H1 (cell line): Measurements from ENCODE around the gene XAB2. TPM values are rescaled to one million over a fixed set of nuclear protein-coding genes. Genes with fewer than 3 reads are reported as not detected.

Source experiments
- CTCF ChIA-PET: fragments of 300-600 bp; sonication (Branson Sonifier 250); formaldehyde crosslinking; loops from one replicate; lab custom pipeline; 2021; ENCODE audit not compliant: partially characterized antibody; lab: Charles Lee
- POLR2A ChIA-PET: fragments of 300-600 bp; sonication (Branson Sonifier 250); formaldehyde crosslinking; loops from one replicate; lab custom pipeline; 2021; ENCODE audit warnings: inconsistent platforms; ENCODE audit not compliant: partially characterized antibody; lab: Charles Lee
- DNase-seq, 2 experiments: peaks; one replicate each; pipeline versions ENCODE4 v3.0.0 to v3.0.0-alpha.2; 2010 to 2022; ENCODE audit warnings: low spot score in 2 of 2, low read depth in 1 of 2, mixed read lengths in 1 of 2
- FAIRE-seq: peaks from 2 replicates; lab custom pipeline; 2011; peaks lifted over from hg19 to GRCh38; lab: Jason Lieb, UNC
- H2AFZ ChIP-seq: 2 replicates; pipeline ENCODE4 v1.8.1; 2012; ENCODE audit warnings: low read length, inconsistent platforms
- H2AK5ac ChIP-seq: 2 replicates; pipeline ENCODE4 v1.6.1; 2013; ENCODE audit warnings: low read depth, low read length
- H2BK120ac ChIP-seq: replicated peaks from 2 replicates; pipeline ENCODE3; 2013; ENCODE audit warnings: low read depth, low read length, inconsistent platforms
- H2BK12ac ChIP-seq: 2 replicates; pipeline ENCODE4 v1.6.1; 2013; ENCODE audit warnings: low read depth, low read length
- H2BK15ac ChIP-seq: 2 replicates; pipeline ENCODE4 v1.6.1; 2013; ENCODE audit warnings: low read length
- H2BK20ac ChIP-seq: 2 replicates; pipeline ENCODE4 v1.6.1; 2013; ENCODE audit warnings: low read length
- H2BK5ac ChIP-seq: 2 replicates; pipeline ENCODE4 v1.6.1; 2013; ENCODE audit warnings: low read depth, low read length
- H3K14ac ChIP-seq: 2 replicates; pipeline ENCODE4 v1.6.1; 2013; ENCODE audit warnings: inconsistent platforms; ENCODE audit not compliant: insufficient read length
- H3K18ac ChIP-seq: 2 replicates; pipeline ENCODE4 v1.6.1; 2013; ENCODE audit warnings: low read length; ENCODE audit errors: extremely low read depth
- H3K23ac ChIP-seq: 2 replicates; pipeline ENCODE4 v1.6.1; 2013; ENCODE audit warnings: inconsistent platforms; ENCODE audit not compliant: insufficient read length
- H3K23me2 ChIP-seq: 2 replicates; pipeline ENCODE4 v1.6.1; 2013; ENCODE audit warnings: low read depth, low read length
- H3K27ac ChIP-seq: 2 replicates; pipeline ENCODE4 v1.6.1; 2011; ENCODE audit warnings: low read depth, low read length, inconsistent platforms
- H3K27me3 ChIP-seq, 4 experiments: replicated peaks in 1 of 4; 1 replicate in 1 of 4; 2 replicates in 3 of 4; pipeline versions ENCODE4 v1.6.1 to v1.8.1; 2011 to 2013; ENCODE audit warnings: low read length in 3 of 4, mild to moderate bottlenecking in 3 of 4, inconsistent platforms in 2 of 4, mixed read lengths in 2 of 4, moderate library complexity in 1 of 4; ENCODE audit not compliant: control insufficient read depth in 3 of 4, insufficient read depth in 3 of 4; ENCODE audit errors: extremely low read depth in 1 of 4
- H3K36me3 ChIP-seq, 4 experiments: 2 replicates each; pipeline versions ENCODE4 v1.6.1 to v1.8.1; 2011 to 2013; ENCODE audit warnings: mild to moderate bottlenecking in 4 of 4, low read length in 3 of 4, moderate library complexity in 2 of 4, control low read depth in 1 of 4, inconsistent platforms in 1 of 4; ENCODE audit not compliant: insufficient read depth in 4 of 4, control insufficient read depth in 2 of 4
- H3K4ac ChIP-seq: replicated peaks from 2 replicates; pipeline ENCODE3; 2013; ENCODE audit warnings: low read length, low read depth, mixed read lengths, inconsistent platforms; ENCODE audit not compliant: insufficient read length
- H3K4me1 ChIP-seq, 4 experiments: replicated peaks in 1 of 4; 1 replicate in 1 of 4; 2 replicates in 3 of 4; pipeline versions ENCODE4 v1.6.1 to v1.8.1; 2011 to 2013; ENCODE audit warnings: low read length in 3 of 4, inconsistent platforms in 2 of 4, mixed read lengths in 1 of 4; ENCODE audit not compliant: insufficient read depth in 4 of 4, control insufficient read depth in 3 of 4
- H3K4me2 ChIP-seq, 2 experiments: 2 replicates each; pipeline versions ENCODE4 v1.6.1 to v1.8.1; 2011 to 2013; ENCODE audit warnings: low read depth in 2 of 2, low read length in 2 of 2, control low read depth in 1 of 2, inconsistent platforms in 1 of 2, mild to moderate bottlenecking in 1 of 2; ENCODE audit not compliant: insufficient read depth in 1 of 2
- H3K4me3 ChIP-seq, 4 experiments: fragments of 200-600, 300-600 bp in 1 of 4; sonication (generic), shearing (Covaris generic), sonication (Bioruptor Twin) in 1 of 4; 2 replicates each; pipeline versions ENCODE4 v1.5.1 to v1.8.1; 2011 to 2016; ENCODE audit warnings: low read length in 4 of 4, low read depth in 3 of 4, control low read depth in 2 of 4, inconsistent platforms in 2 of 4, mild to moderate bottlenecking in 2 of 4, mixed read lengths in 1 of 4, moderate library complexity in 1 of 4; ENCODE audit not compliant: insufficient read depth in 2 of 4; ENCODE audit errors: extremely low read depth in 1 of 4
- H3K56ac ChIP-seq: replicated peaks from 2 replicates; pipeline ENCODE3; 2013; ENCODE audit warnings: low read depth, mild to moderate bottlenecking, mixed read lengths, low read length, inconsistent platforms; ENCODE audit not compliant: insufficient read length
- H3K79me1 ChIP-seq: 2 replicates; pipeline ENCODE4 v1.6.1; 2013; ENCODE audit warnings: low read depth, low read length, control low read depth
- H3K79me2 ChIP-seq, 2 experiments: 2 replicates each; pipeline versions ENCODE4 v1.6.1 to v1.8.1; 2012 to 2013; ENCODE audit warnings: low read length in 2 of 2, mild to moderate bottlenecking in 2 of 2, inconsistent platforms in 1 of 2; ENCODE audit not compliant: insufficient read depth in 2 of 2, control insufficient read depth in 1 of 2
- H3K9ac ChIP-seq, 4 experiments: replicated peaks in 1 of 4; 1 replicate in 1 of 4; 2 replicates in 3 of 4; pipeline versions ENCODE4 v1.6.1 to v1.8.1; 2011 to 2013; ENCODE audit warnings: low read depth in 3 of 4, low read length in 3 of 4, control low read depth in 2 of 4, mild to moderate bottlenecking in 2 of 4, moderate library complexity in 2 of 4, inconsistent platforms in 1 of 4; ENCODE audit errors: extremely low read depth in 1 of 4
- H3K9me3 ChIP-seq, 2 experiments: 2 replicates each; pipeline versions ENCODE4 v1.6.1 to v1.8.1; 2012 to 2013; ENCODE audit warnings: mild to moderate bottlenecking in 2 of 2, moderate library complexity in 2 of 2, control low read depth in 1 of 2, inconsistent platforms in 1 of 2, low read depth in 1 of 2, low read length in 1 of 2, mixed read lengths in 1 of 2; ENCODE audit not compliant: insufficient read depth in 2 of 2
- H4K20me1 ChIP-seq, 2 experiments: replicated peaks in 1 of 2; 2 replicates each; pipeline versions ENCODE3 to v1.8.1; 2011 to 2013; ENCODE audit warnings: inconsistent platforms in 2 of 2, low read length in 2 of 2, mild to moderate bottlenecking in 1 of 2; ENCODE audit not compliant: insufficient read depth in 2 of 2, control insufficient read depth in 1 of 2
- H4K5ac ChIP-seq: 2 replicates; pipeline ENCODE4 v1.6.1; 2013; ENCODE audit warnings: low read length, low read depth, mixed read lengths, inconsistent platforms; ENCODE audit not compliant: insufficient read length
- H4K8ac ChIP-seq: 2 replicates; pipeline ENCODE4 v1.8.0; 2013; ENCODE audit warnings: mild to moderate bottlenecking, moderate library complexity, low read length, inconsistent platforms; ENCODE audit not compliant: insufficient read depth; ENCODE audit errors: extremely low read depth
- H4K91ac ChIP-seq: replicated peaks from 2 replicates; pipeline ENCODE3; 2013; ENCODE audit warnings: low read length, mixed read lengths, inconsistent platforms; ENCODE audit not compliant: insufficient read length
- ASH2L ChIP-seq: fragments of 200-600, 300-600 bp; sonication (generic); IDR thresholded peaks from one replicate; pipeline ENCODE4 v1.7.1; 2017; ENCODE audit warnings: low read length
- CBX5 ChIP-seq: fragments of 300-800, 300-1000 bp; sonication (generic); IDR thresholded peaks from 2 replicates; pipeline ENCODE4 v1.7.1; 2016; ENCODE audit warnings: antibody characterized with exemption, low read length, low read depth
- CREB1 ChIP-seq: IDR thresholded peaks from 2 replicates; pipeline ENCODE4 v1.6.1; 2012; ENCODE audit warnings: inconsistent platforms
- NANOG ChIP-seq: IDR thresholded peaks from 2 replicates; pipeline ENCODE4 v1.6.1; 2011; ENCODE audit warnings: low read length, low read depth, mild to moderate bottlenecking, inconsistent platforms; ENCODE audit not compliant: insufficient read depth, poor library complexity, severe bottlenecking
- SAP30 ChIP-seq: fragments of 300-600 bp; sonication (generic); IDR thresholded peaks from 2 replicates; pipeline ENCODE4 v1.7.1; 2012; ENCODE audit warnings: low read length, moderate library complexity, mild to moderate bottlenecking, inconsistent platforms; ENCODE audit not compliant: insufficient read depth, insufficient replicate concordance
- polyA plus RNA-seq, 7 experiments: library from polyadenylated mRNA; depleted of rRNA in 3 of 7; stranded (reverse) in 5 of 7; unstranded in 2 of 7; fragments of >200 nt in 5 of 7; fragments of 200-250 nt in 2 of 7; gene quantifications; 1 replicate in 5 of 7; 2 replicates in 1 of 7; 4 replicates in 1 of 7; pipeline versions ENCODE4 v1.2.1 to v1.2.3, GENCODE V29; 2011 to 2013; ENCODE audit warnings: missing spikeins in 2 of 7, mixed read lengths in 2 of 7
- total RNA-seq: library from RNA; stranded (reverse); fragmentation: NEBNext Ultra II Directional; extraction: Animal tissue kit (Norgen Biotek cat#: 25700); gene quantifications from 2 replicates; pipeline ENCODE4 v1.2.1, GENCODE V29; 2021

XAB2 gene
- total and polyA plus RNA-seq, 2 of the 8 experiments (the other 6 are each of a cell fraction or from before 2014, with no cell fraction given): 48.2 to 49.4 TPM

- no peak overlapping the region for H3K4me2 ChIP-seq
- H3K36me3 ChIP-seq: no peaks in the 10 kb centered on the region
- H4K20me1 ChIP-seq: peaks cover 8 to 26% of the 10 kb centered on the region in 2 experiments
- no peak for DNase-seq
- H4K5ac ChIP-seq: no peak overlapping the region
- no peak overlapping the region for H3K18ac ChIP-seq
- H3K27ac ChIP-seq: no peak overlapping the region
- TF ChIP-seq CREB1: no peak
- no peak for TF ChIP-seq CBX5
- TF ChIP-seq ASH2L: no peak
- TF ChIP-seq SAP30: no peak
- TF ChIP-seq NANOG: no peak
- TF ChIP-seq, all 59 proteins: peak for 0
- Histone ChIP-seq H3K9me3 (no peaks in the 10 kb centered on the region), H2BK12ac (no peak overlapping the region), H4K8ac (no peak overlapping the region), H3K14ac (no peak overlapping the region), H2BK20ac (no peak overlapping the region), H3K23me2 (peaks cover 11% of the 10 kb centered on the region; the same call in 1 of the 2 replicates), H4K91ac (no peak overlapping the region), H3K56ac (no peak overlapping the region), H2AFZ (no peak overlapping the region), H3K27me3 (no peaks in the 10 kb centered on the region), H3K4ac (no peak overlapping the region), H2BK15ac (no peak overlapping the region), H3K23ac (no peak overlapping the region), H2BK120ac (no peak overlapping the region), H2AK5ac (no peak overlapping the region), H3K79me1 (peaks cover 7% of the 10 kb centered on the region), H3K79me2 (peaks cover 0 to 28% of the 10 kb centered on the region in 2 experiments; a peak in 2 of 4 replicates), H2BK5ac (no peak overlapping the region), H3K4me3 (no peak overlapping the region), H3K4me1 (peaks cover 0 to 9% (median 5%) of the 10 kb centered on the region in 4 experiments; a peak in 5 of 7 replicates), H3K9ac (no peak overlapping the region)
- no peak for FAIRE-seq
- ChIA-PET POLR2A (interaction anchor here (0.8 kb wide), 1 partner anchor 1141 kb away, joined by 4 read pairs; the partner anchor contains the start of gene SLC25A23), CTCF (no interaction called here)
These were observed 28.6 kb downstream of the XAB2 start for GRCh38 chr19:7600721-7601120.
